ENCODE data around the gene PAX1. TPM values are rescaled to one million over a fixed set of nuclear protein-coding genes. Genes with fewer than 3 reads are reported as not detected.

The PAX1 gene
- total RNA-seq: not detected in 2 replicates
- not detected for polyA plus RNA-seq (2012)

GRCh38 chr20:21705575-21706260 is at the start of gene PAX1:
Gene PAX1 (plus strand): TSS chr20:21705664. CDS start chr20:21705713, 49 bp downstream.
- no peak for DNase-seq (ENCODE audit: low read depth)

- DNase-seq (ENCODE audit: low read depth): no peak
Observed at GRCh38 chr20:21656308-21657067, 49.0 kb upstream of the PAX1 start.

- no peak for DNase-seq (ENCODE audit: low read depth)
Observed at GRCh38 chr20:21661488-21662055, 43.9 kb upstream of the PAX1 start.

- no peak for DNase-seq (ENCODE audit: low read depth)
Observed at GRCh38 chr20:21663465-21663864, 42.0 kb upstream of the PAX1 start.

GRCh38 chr20:21665687-21666446 is 39.6 kb upstream of the PAX1 start:
- DNase-seq (ENCODE audit: low read depth): no peak

- DNase-seq (ENCODE audit: low read depth): no peak
Observed at GRCh38 chr20:21670126-21670525, 35.3 kb upstream of the PAX1 start.

GRCh38 chr20:21670981-21671380 is 34.5 kb upstream of the PAX1 start:
- no peak for DNase-seq (ENCODE audit: low read depth)

- no peak for DNase-seq (ENCODE audit: low read depth)
Observed at GRCh38 chr20:21677261-21677660, 28.2 kb upstream of the PAX1 start.

GRCh38 chr20:21677781-21678180 is 27.7 kb upstream of the PAX1 start:
- no peak for DNase-seq (ENCODE audit: low read depth)

GRCh38 chr20:21681234-21681921 is 24.1 kb upstream of the PAX1 start:
- no peak for DNase-seq (ENCODE audit: low read depth)

- DNase-seq (ENCODE audit: low read depth): no peak
Observed at GRCh38 chr20:21681922-21682318, 23.5 kb upstream of the PAX1 start.

GRCh38 chr20:21682521-21682954 is 22.9 kb upstream of the PAX1 start:
- DNase-seq (ENCODE audit: low read depth): no peak

- DNase-seq (ENCODE audit: low read depth): no peak
Observed at GRCh38 chr20:21684671-21685070, 20.8 kb upstream of the PAX1 start.

GRCh38 chr20:21685981-21686380 is 19.5 kb upstream of the PAX1 start:
- peak; percentile 18 for DNase-seq (ENCODE audit: low read depth)

GRCh38 chr20:21693322-21693721 is 12.1 kb upstream of the PAX1 start:
- DNase-seq (ENCODE audit: low read depth): no peak

- no peak for DNase-seq (ENCODE audit: low read depth)
Observed at GRCh38 chr20:21698494-21699215, 6.8 kb upstream of the PAX1 start.

- no peak for DNase-seq (ENCODE audit: low read depth)
Observed at GRCh38 chr20:21699216-21699508, 6.3 kb upstream of the PAX1 start.

GRCh38 chr20:21701171-21701876 is 4.1 kb upstream of the PAX1 start:
- no peak for DNase-seq (ENCODE audit: low read depth)

- DNase-seq (ENCODE audit: low read depth): no peak
Observed at GRCh38 chr20:21702016-21702415, 3.4 kb upstream of the PAX1 start.

All from myocyte (in vitro differentiated cells).